ENCODE measurements around the gene MRPL38. TPM values are rescaled to one million over a fixed set of nuclear protein-coding genes. Genes with fewer than 3 reads are reported as not detected.
A peak's percentile ranks its signal among the peaks of the same experiment; 100 is the strongest.
"Not testable (repeated sequence)": the region's sequence is repeated elsewhere in the genome, so short reads cannot be mapped to it uniquely, and the experiment has no call there.

The MRPL38 gene
- total and polyA plus RNA-seq, 2 of the 8 experiments (the other 6 are each of a cell fraction or from before 2014, with no cell fraction given), result 78.4 to 125 TPM

DNA sequence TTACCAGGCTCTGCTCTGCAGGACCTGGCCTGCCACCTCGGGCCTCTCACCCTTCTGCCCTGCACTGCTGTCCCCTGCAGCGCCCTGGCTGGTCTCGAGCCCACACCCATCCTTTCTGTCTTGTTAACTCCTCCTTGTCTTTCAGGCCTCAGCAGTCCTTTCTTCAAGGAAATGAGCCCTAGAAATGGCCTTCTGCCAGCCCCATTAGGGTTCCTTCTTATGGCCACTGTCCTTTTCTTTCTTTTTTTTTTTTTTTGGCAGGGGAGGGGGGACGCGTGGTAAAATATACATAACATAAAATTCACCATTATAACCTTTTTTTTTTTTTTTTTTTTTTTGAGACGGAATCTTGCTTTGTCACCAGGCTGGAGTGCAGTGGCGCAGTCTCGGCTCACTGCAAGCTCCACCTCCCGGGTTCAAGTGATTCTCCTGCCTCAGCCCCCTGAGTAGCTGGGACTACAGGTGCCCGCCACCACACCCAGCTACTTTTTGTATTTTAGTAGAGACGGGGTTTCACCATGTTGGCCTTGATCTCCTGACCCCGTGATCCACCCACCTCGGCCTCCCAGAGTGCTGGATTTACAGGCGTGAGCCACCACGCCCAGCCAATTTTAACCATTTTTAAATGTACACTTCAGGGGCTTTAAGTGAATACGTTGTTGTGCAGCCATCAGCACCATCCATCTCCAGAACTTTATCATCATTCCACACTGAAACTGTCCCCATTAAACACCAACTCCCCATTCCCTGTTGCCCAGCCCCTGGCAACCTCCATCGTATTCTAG, 39.1 kb downstream of the MRPL38 start:
- H3K56ac ChIP-seq (replicated peaks; ENCODE audit: insufficient read length, low read depth, low read length); H3K4me3 ChIP-seq (ENCODE audit: extremely low read depth in 1 of 4, insufficient read depth in 2 of 4, low read depth in 3 of 4, low read length in 4 of 4); H2AK5ac ChIP-seq (ENCODE audit: low read depth, low read length); H3K23me2 ChIP-seq (ENCODE audit: low read depth, low read length); H4K91ac ChIP-seq (replicated peaks; ENCODE audit: insufficient read length, low read length); H3K4me2 ChIP-seq (ENCODE audit: insufficient read depth in 1 of 2, low read depth in 2 of 2, low read length in 2 of 2); H3K36me3 ChIP-seq (ENCODE audit: control insufficient read depth in 2 of 4, insufficient read depth in 4 of 4, low read length in 3 of 4); H2BK120ac ChIP-seq (replicated peaks; ENCODE audit: low read depth, low read length); H3K27me3 ChIP-seq (replicated peaks in 1 of 4; ENCODE audit: control insufficient read depth in 3 of 4, extremely low read depth in 1 of 4, insufficient read depth in 3 of 4, low read length in 3 of 4); DNase-seq (ENCODE audit: low read depth in 1 of 2, low spot score in 2 of 2); H3K18ac ChIP-seq (ENCODE audit: extremely low read depth, low read length); H2BK20ac ChIP-seq (ENCODE audit: low read length); H3K79me2 ChIP-seq (ENCODE audit: control insufficient read depth in 1 of 2, insufficient read depth in 2 of 2, low read length in 2 of 2); H3K79me1 ChIP-seq (ENCODE audit: low read depth, low read length); H2BK5ac ChIP-seq (ENCODE audit: low read depth, low read length); FAIRE-seq; H2BK12ac ChIP-seq (ENCODE audit: low read depth, low read length); H3K23ac ChIP-seq (ENCODE audit: insufficient read length); H3K9me3 ChIP-seq (ENCODE audit: insufficient read depth in 2 of 2, low read depth in 1 of 2, low read length in 1 of 2); H3K9ac ChIP-seq (replicated peaks in 1 of 4; ENCODE audit: extremely low read depth in 1 of 4, low read depth in 3 of 4, low read length in 3 of 4); H4K5ac ChIP-seq (ENCODE audit: insufficient read length, low read depth, low read length); H4K20me1 ChIP-seq (replicated peaks in 1 of 2; ENCODE audit: control insufficient read depth in 1 of 2, insufficient read depth in 2 of 2, low read length in 2 of 2); H2AFZ ChIP-seq (ENCODE audit: low read length); H3K27ac ChIP-seq (ENCODE audit: low read depth, low read length); H3K4ac ChIP-seq (replicated peaks; ENCODE audit: insufficient read length, low read depth, low read length); H3K4me1 ChIP-seq (replicated peaks in 1 of 4; ENCODE audit: control insufficient read depth in 3 of 4, insufficient read depth in 4 of 4, low read length in 3 of 4); POLR2A ChIA-PET (ENCODE audit: partially characterized antibody); H3K14ac ChIP-seq (ENCODE audit: insufficient read length): not testable (repeated sequence)
- Histone ChIP-seq H2BK15ac (ENCODE audit: low read length) (0 out of 2 replicates have a peak overlapping the region, but pooled peaks have one; percentile 18), H4K8ac (ENCODE audit: extremely low read depth, insufficient read depth, low read length) (peak overlapping the region; percentile 89; the same call in 1 of the 2 replicates)
- CTCF ChIA-PET (ENCODE audit: partially characterized antibody), result interaction anchor here (0.9 to 27.2 kb wide), 5 partner anchors 9 to 35 kb away, joined by 4 to 563 read pairs (median 16); partner anchors contain the start of gene TRIM47
- 96% methylated on average over 11 of the region's 17 CpGs; no CpG with 5 or more reads in 1 of the 2 experiments for WGBS, 2 experiments (ENCODE audit: extremely low coverage in 1 of 2, insufficient coverage in 1 of 2, insufficient read length in 1 of 2, insufficient replicate concordance in 2 of 2, low coverage in 1 of 2, low lambda C conversion rate in 2 of 2, missing lambda C conversion rate in 1 of 2)
